Astrocyte (in vitro differentiated cells and primary cell): ENCODE results near the gene ZSWIM9.
A peak's percentile ranks its signal among the peaks of the same experiment; 100 is the strongest.

Experiments
- CTCF ChIP-seq: IDR thresholded peaks from 2 replicates; pipeline ENCODE4 v1.5.1; 2011; ENCODE audit warnings: low read depth, mild to moderate bottlenecking, inconsistent platforms, low read length, moderate library complexity; ENCODE audit not compliant: insufficient read depth
- EZH2 ChIP-seq: IDR thresholded peaks from 2 replicates; pipeline ENCODE4 v1.6.1; 2012; ENCODE audit warnings: mild to moderate bottlenecking, low read length, inconsistent platforms; ENCODE audit not compliant: insufficient read depth

DNA sequence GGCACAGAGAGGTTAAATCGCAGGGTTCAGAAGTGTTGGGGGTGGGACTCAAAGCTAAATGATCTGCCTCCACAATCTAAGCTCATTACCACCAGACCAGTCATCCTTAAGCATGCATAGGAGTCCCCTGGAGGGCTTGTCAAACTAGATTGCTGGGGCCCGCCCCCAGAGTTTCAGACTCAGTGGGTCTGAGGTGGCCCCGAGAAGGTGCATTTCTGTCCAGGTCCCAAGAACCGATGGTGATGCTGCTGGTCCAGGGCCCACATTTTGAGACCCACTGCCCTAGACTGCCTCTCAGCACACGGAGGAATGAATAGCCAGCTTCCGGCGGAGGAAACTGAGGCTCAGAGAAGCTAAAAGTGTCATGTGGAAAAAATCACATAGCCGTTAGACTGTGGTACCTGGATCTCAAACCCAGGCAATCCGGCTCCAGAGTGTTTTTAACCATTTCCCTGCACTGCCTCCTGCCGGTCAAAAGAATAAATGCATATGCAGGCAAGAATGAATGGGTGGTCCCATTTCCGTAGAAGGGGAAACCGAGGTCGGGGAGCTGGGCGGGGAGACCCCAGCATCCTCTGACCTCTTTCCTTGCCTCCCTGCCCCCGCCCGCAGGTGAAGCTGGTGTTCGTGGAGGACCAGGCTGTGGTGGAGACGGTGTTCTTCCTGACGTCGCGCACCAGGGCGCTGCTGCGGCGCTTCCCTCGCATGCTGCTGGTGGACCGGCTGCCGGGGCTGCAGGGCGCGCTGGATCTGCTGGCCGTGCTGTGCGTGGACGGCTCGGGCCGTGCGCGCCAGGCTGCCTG lies 23.8 kb downstream of the ZSWIM9 start:
- peak; percentile 37 for TF ChIP-seq CTCF
- TF ChIP-seq EZH2 = no peak
